Measurements from ENCODE around the gene FOXO4.
A peak's percentile ranks its signal among the peaks of the same experiment; 100 is the strongest.

DNA sequence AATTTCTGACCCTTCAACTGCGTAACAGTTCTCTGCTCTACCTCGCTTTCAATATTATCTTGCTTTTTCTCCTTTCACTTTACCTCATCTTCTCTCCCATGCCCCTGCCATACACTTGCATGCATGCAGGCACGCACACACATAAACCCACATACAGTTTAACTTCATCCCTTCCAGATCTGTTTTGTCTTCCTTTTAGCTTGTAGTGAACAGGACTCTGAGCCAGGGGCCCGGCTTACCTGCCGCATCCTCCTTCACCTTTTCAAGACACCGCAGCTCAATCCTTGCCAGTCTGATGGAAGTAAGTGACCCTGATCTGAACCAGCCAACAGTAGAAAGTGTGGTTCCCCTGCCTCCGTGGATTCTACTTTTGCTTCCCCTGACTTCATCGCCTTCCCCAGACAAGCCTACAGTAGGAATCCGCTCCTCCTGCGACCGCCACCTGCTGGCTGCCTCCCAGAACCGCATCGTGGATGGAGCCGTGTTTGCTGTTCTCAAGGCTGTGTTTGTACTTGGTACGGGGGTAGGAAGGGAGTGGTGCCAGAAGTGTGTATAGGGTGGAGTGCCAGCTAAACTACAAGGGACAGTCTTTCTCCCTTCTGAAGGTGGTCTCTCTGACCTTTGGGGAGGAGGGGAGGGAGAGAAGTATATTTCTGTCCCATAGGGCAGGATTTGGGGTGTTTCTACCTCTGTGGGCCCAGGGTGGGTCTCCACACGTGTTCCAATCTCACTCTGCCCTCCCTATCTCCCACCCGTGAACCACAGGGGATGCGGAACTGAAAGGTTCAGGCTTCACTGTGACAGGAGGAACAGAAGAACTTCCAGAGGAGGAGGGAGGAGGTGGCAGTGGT lies 33.5 kb downstream of the FOXO4 start:
- peak; percentile 79 for TF ChIP-seq CTCF (IDR thresholded peaks at IDR 0.05; ENCODE audit: low read length)
- no peak for TF ChIP-seq EZH2 (optimal IDR thresholded peaks at IDR 0.05; ENCODE audit: low read depth, low read length)

Data from MM.1S (cell line).